ENCODE measurements around the gene LDLRAD4. TPM values are rescaled to one million over a fixed set of nuclear protein-coding genes. Genes with fewer than 3 reads are reported as not detected.

LDLRAD4 gene
- total RNA-seq, 4 donors from 2014 or later: 20.4 to 40.4 (median 35.3) TPM

DNA sequence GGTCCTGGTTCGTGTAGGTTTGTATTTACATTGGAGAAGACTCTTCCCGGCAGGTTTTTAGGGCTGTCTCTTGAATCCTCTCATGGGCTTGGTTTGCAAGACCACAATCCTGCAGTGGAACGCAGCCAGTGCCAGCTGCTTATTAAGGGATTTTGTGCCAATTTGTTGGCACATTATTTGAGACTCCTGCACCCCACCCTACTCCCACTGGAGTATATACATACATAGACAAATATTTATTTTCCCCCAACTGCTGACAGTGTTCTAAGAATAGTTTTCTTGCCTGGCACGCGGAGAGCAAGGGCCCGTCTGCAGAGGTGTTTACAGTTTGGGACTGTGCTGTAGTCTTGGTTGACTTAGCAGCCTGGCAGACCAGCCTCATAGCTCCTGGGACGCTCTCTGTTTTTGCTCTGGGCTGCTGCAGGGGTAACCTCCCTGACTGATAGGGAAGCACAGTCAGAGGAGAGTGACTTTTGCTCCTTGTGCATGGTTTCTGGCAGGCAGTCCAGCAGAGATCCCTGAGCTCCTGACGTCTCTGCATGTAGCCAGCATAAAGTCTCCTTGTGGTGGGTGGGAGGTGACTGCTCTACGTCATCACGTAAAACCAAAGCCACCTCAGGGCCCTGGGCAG is 1.9 kb downstream of the LDLRAD4 start:
- Histone ChIP-seq H3K36me3 (no peaks in the 10 kb centered on the region), H3K27ac (replicated peaks in 1 of 4) (peak overlapping the region; percentile 87 to 92 (median 90)), H3K9me3 (no peaks in the 10 kb centered on the region), H3K4me3 (peak overlapping the region; percentile 84 to 94 (median 88)), H3K27me3 (no peaks in the 10 kb centered on the region), H3K4me1 (peaks cover 55 to 88% (median 80%) of the 10 kb centered on the region in 4 donors)
- TF ChIP-seq EP300 (IDR thresholded peaks at IDR 0.05) (no peak), POLR2AphosphoS5 (IDR thresholded peaks at IDR 0.05) (peak in 1 of 2 donors; percentile 26), POLR2A (IDR thresholded peaks at IDR 0.05; ENCODE audit: low read depth) (no peak)
- TF ChIP-seq, protein P1, sequence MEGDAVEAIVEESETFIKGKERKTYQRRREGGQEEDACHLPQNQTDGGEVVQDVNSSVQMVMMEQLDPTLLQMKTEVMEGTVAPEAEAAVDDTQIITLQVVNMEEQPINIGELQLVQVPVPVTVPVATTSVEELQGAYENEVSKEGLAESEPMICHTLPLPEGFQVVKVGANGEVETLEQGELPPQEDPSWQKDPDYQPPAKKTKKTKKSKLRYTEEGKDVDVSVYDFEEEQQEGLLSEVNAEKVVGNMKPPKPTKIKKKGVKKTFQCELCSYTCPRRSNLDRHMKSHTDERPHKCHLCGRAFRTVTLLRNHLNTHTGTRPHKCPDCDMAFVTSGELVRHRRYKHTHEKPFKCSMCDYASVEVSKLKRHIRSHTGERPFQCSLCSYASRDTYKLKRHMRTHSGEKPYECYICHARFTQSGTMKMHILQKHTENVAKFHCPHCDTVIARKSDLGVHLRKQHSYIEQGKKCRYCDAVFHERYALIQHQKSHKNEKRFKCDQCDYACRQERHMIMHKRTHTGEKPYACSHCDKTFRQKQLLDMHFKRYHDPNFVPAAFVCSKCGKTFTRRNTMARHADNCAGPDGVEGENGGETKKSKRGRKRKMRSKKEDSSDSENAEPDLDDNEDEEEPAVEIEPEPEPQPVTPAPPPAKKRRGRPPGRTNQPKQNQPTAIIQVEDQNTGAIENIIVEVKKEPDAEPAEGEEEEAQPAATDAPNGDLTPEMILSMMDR (IDR thresholded peaks at IDR 0.05): no peak
- intact Hi-C loops (cut with DNase I): loop anchor here (5.0 kb wide), 1 partner anchor 37 kb away; no protein-coding TSS in a partner anchor
- no peak for DNase-seq (ENCODE audit: extremely low spot score)
- WGBS: 31% methylated on average over 10 of the region's 10 CpGs

DNA sequence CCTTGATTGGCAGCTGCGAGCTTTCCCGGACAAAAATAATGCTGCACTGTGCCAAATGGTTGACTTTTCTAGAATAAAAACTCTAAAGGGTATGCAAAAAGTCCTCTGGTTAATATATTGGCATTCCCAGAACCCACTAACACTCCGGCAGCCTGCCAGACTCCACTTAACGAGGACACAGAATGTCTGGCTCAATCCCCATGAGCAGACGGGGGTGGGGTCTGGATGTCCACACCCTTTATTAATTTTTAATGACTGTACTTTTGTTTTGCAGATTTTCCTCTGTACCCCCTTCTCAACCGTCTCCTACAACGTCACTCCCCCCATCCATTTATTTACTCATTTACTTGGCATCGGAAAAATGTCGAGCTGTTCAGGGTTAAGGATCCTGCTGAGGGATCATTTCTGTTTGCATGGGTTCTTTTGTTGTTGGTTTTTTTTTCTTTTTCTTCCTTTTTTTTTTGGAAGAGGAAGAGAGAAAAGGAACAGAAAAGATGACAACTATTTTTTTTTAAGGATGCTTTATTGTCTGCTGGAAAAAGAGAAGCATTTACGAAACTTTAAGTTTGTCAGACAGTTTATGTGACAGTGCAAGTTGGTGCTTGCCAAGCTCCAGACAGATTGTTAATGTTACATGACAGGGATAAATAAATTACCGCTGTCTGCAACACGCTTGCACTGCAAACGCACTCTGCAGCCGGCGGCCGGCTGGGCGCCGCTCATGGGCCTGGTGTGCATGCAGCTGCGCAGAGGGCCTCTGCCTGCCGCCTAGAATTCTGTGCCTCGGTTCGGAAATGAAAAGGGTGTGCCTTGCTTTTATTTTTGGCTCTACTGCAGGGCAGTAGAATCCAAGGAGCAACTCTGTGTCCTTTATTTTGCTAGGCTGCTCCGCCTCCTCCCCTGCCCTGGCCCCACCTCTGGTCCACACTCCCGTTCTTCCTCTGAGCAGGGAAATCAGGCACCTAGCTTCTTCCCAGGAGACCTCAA is 3.6 kb downstream of the LDLRAD4 start:
- Histone ChIP-seq H3K4me3 (peak overlapping the region; percentile 3 to 27 (median 22)), H3K9me3 (no peaks in the 10 kb centered on the region), H3K36me3 (no peaks in the 10 kb centered on the region), H3K27me3 (no peaks in the 10 kb centered on the region), H3K4me1 (peaks cover 48 to 74% (median 65%) of the 10 kb centered on the region in 4 donors), H3K27ac (replicated peaks in 1 of 4) (peak overlapping the region; percentile 87 to 92 (median 90))
- 11% methylated on average over 24 of the region's 24 CpGs for WGBS
- intact Hi-C loops (cut with DNase I): loop anchor here (5.0 kb wide), 1 partner anchor 35 kb away; no protein-coding TSS in a partner anchor
- DNase-seq (ENCODE audit: extremely low spot score): peak; percentile 93
- TF ChIP-seq POLR2AphosphoS5 (IDR thresholded peaks at IDR 0.05) (peak; percentile 78 to 83), POLR2A (IDR thresholded peaks at IDR 0.05; ENCODE audit: low read depth) (no peak), EP300 (IDR thresholded peaks at IDR 0.05) (no peak)

DNA sequence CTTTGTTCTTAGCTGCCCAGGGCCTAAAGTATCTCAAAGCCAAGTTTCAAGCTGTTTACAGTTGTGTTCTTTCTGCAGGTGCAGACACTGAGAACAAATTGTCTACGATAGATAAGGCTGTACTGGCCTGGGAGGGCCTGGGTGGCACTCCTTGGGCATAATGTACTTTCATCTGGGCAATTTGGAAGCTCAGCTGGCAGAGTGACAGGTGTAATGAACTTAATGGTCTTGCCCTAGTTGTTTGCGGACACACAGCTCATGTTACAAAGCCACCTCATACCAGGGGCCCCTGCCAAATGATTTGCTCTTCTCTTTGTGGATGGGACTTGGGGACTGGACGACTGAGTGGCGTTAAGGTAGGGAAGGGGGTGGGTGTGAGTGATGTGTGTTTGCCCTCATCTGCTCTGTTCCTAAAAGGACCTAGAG is 4.3 kb downstream of the LDLRAD4 start:
- 43% methylated on average over 4 of the region's 4 CpGs for WGBS
- no peak for TF ChIP-seq EP300 (IDR thresholded peaks at IDR 0.05)
- no peak for TF ChIP-seq POLR2A (IDR thresholded peaks at IDR 0.05; ENCODE audit: low read depth)
- TF ChIP-seq, protein P1 (IDR thresholded peaks at IDR 0.05): no peak
- no peak for TF ChIP-seq POLR2AphosphoS5 (IDR thresholded peaks at IDR 0.05)
- no peak for DNase-seq (ENCODE audit: extremely low spot score)
- Histone ChIP-seq H3K27me3 (no peaks in the 10 kb centered on the region), H3K9me3 (no peaks in the 10 kb centered on the region), H3K36me3 (no peaks in the 10 kb centered on the region), H3K4me1 (peaks cover 48 to 74% (median 66%) of the 10 kb centered on the region in 4 donors), H3K27ac (replicated peaks in 1 of 4) (peak overlapping the region; percentile 87 to 92 (median 90)), H3K4me3 (peak overlapping the region; percentile 3 to 27 (median 22))
- intact Hi-C loops (cut with DNase I): loop anchor here (5.0 kb wide), 1 partner anchor 34 kb away; no protein-coding TSS in a partner anchor

DNA sequence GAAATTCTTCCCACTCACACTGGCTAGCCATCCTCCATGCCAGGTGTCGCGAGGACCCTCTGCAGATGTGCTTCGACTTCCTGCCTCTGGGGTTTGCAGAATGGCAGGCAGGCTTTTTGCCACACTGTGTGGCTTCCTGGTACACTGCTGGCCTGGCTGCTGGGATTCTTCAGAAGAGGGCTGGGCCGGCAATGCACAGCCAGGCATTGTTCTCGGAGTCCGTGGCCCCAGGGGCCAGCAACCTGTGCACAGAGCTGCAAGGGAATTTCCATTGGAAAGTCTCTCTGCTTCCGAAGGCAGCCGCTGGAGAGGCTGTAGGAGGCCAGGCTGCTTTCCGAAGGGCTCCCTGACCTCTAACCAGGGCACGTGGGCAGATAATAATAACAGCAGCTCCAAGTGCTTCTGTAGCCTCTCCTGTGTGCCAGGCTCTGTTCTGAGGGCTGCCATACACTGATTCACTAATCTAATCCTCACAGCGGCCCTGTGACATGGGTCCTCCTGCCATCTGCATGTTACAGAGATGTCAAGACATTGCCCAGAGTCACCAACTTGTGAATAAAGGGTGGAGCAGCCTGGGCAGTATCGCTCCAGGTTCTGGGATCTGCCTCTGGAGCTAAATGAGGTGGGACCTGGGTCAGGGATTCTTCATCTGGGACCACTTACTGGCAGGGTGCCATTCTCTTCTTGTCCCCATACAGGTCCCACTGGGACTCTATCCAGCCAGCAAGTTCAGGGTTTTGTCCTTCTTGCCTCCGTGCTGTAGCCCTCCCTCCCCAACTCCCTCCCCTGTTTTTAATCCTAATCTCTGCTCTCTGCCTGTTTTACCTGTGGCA is 5.0 kb downstream of the LDLRAD4 start:
- H3K4me1 ChIP-seq: peaks cover 48 to 73% (median 65%) of the 10 kb centered on the region in 4 donors
- peak overlapping the region; percentile 87 to 92 (median 90) for H3K27ac ChIP-seq (replicated peaks in 1 of 4)
- no peak for DNase-seq (ENCODE audit: extremely low spot score)
- WGBS: 71% methylated on average over 8 of the region's 13 CpGs
- peak in 1 of 2 donors; percentile 20 for TF ChIP-seq POLR2AphosphoS5 (IDR thresholded peaks at IDR 0.05)
- no peak for TF ChIP-seq EP300 (IDR thresholded peaks at IDR 0.05)
- no peaks in the 10 kb centered on the region for H3K27me3 ChIP-seq
- intact Hi-C loops (cut with DNase I): loop anchor here (5.0 kb wide), 1 partner anchor 34 kb away; no protein-coding TSS in a partner anchor
- no peaks in the 10 kb centered on the region for H3K36me3 ChIP-seq
- no peaks in the 10 kb centered on the region for H3K9me3 ChIP-seq
- no peak overlapping the region for H3K4me3 ChIP-seq

DNA sequence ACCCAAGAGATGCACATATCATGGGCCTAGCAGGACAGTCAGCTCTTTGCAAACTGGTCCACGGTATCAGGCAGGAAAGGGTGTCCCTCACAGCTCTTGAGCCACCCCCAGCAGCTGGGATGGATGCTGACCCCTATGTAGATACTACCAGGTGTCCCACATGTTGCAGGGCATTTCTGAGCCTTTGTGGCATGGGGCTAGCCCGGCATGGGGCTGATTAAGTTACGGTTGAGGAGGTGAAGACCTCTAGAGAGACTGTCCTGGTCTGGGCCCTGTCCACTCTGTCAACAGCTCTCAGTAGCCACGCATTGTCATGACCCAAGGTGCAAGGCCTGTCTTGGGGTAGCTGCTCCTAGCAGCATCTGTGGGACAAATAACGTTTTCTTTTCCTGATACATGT is 6.7 kb downstream of the LDLRAD4 start:
- peak overlapping the region in 2 of 4 donors; percentile 89 to 92 for H3K27ac ChIP-seq (replicated peaks in 1 of 4)
- H3K36me3 ChIP-seq: no peaks in the 10 kb centered on the region
- intact Hi-C loops (cut with DNase I): no loop called here
- H3K4me1 ChIP-seq: peaks cover 51 to 66% (median 58%) of the 10 kb centered on the region in 4 donors
- WGBS: 89% methylated on average over 3 of the region's 5 CpGs
- H3K4me3 ChIP-seq: no peak overlapping the region
- TF ChIP-seq POLR2AphosphoS5 (IDR thresholded peaks at IDR 0.05) (no peak), EP300 (IDR thresholded peaks at IDR 0.05) (no peak), POLR2A (IDR thresholded peaks at IDR 0.05; ENCODE audit: low read depth) (no peak)
- TF ChIP-seq, protein P1 (IDR thresholded peaks at IDR 0.05): no peak
- no peaks in the 10 kb centered on the region for H3K27me3 ChIP-seq
- no peaks in the 10 kb centered on the region for H3K9me3 ChIP-seq
- no peak for DNase-seq (ENCODE audit: extremely low spot score)
